Measurements from ENCODE around the gene CCDC63. TPM values are rescaled to one million over a fixed set of nuclear protein-coding genes. Genes with fewer than 3 reads are reported as not detected.
"Not testable (repeated sequence)": the region's sequence is repeated elsewhere in the genome, so short reads cannot be mapped to it uniquely, and the experiment has no call there.

CCDC63 gene
- total RNA-seq, 4 donors from 2014 or later, result not detected

GRCh38 chr12:110940296-110940695 lies 93.5 kb downstream of the CCDC63 start:
- WGBS, 2 donors, result 72 to 85% methylated on average over 4 of the region's 4 CpGs

GRCh38 chr12:110940933-110941332 lies 94.1 kb downstream of the CCDC63 start:
- Histone ChIP-seq H3K36me3 (no peaks in the 10 kb centered on the region), H3K4me3 (no peak overlapping the region), H3K9me3 (peaks cover 0 to 7% (median 6%) of the 10 kb centered on the region in 3 donors), H3K27me3 (peaks cover 0 to 49% (median 0%) of the 10 kb centered on the region in 4 donors), H3K27ac (no peak overlapping the region), H3K4me1 (peaks cover 0 to 13% (median 0%) of the 10 kb centered on the region in 3 donors)
- intact Hi-C loops (cut with DNase I), result no loop called here
- WGBS, 2 donors, result 60% methylated on average over 2 of the region's 7 CpGs; no CpG with 5 or more reads in 1 of the 2 donors
- no peak for DNase-seq
- TF ChIP-seq CTCF (IDR thresholded peaks at IDR 0.05) (no peak), POLR2A (IDR thresholded peaks at IDR 0.05) (no peak)

More at GRCh38 chr12:110940296-110940695, 93.5 kb downstream of the CCDC63 start:
- H3K27ac ChIP-seq, result no peak overlapping the region
- H3K4me3 ChIP-seq, result no peak overlapping the region
- no peak for TF ChIP-seq POLR2A (IDR thresholded peaks at IDR 0.05)
- H3K27me3 ChIP-seq, result peaks cover 0 to 55% (median 0%) of the 10 kb centered on the region in 4 donors
- intact Hi-C loops (cut with DNase I), result no loop called here
- no peak for DNase-seq
- peaks cover 0 to 16% (median 0%) of the 10 kb centered on the region in 3 donors for H3K4me1 ChIP-seq
- peaks cover 0 to under 1% (median 0%) of the 10 kb centered on the region in 3 donors for H3K9me3 ChIP-seq
- H3K36me3 ChIP-seq, result no peaks in the 10 kb centered on the region

GRCh38 chr12:110941391-110941790 lies 94.6 kb downstream of the CCDC63 start:
- Histone ChIP-seq H3K27me3 (peaks cover 0 to 44% (median 0%) of the 10 kb centered on the region in 4 donors), H3K27ac (no peak overlapping the region), H3K4me1 (peaks cover 0 to 8% (median 0%) of the 10 kb centered on the region in 3 donors), H3K36me3 (no peaks in the 10 kb centered on the region), H3K9me3 (peaks cover 0 to 12% (median 10%) of the 10 kb centered on the region in 3 donors), H3K4me3 (no peak overlapping the region)
- no peak for DNase-seq
- TF ChIP-seq CTCF (IDR thresholded peaks at IDR 0.05) (no peak), POLR2A (IDR thresholded peaks at IDR 0.05) (no peak)
- WGBS, 2 donors, result 82 to 90% methylated on average over 5 to 6 of the region's 6 CpGs
- intact Hi-C loops (cut with DNase I), result no loop called here

- TF ChIP-seq POLR2A (IDR thresholded peaks at IDR 0.05) (no peak), CTCF (IDR thresholded peaks at IDR 0.05) (no peak)
- H3K36me3 ChIP-seq, result no peaks in the 10 kb centered on the region
- no peak for DNase-seq
- H3K27me3 ChIP-seq, result peaks cover 0 to 28% (median 0%) of the 10 kb centered on the region in 4 donors
- peaks cover 0 to 27% (median 15%) of the 10 kb centered on the region in 3 donors for H3K9me3 ChIP-seq
- intact Hi-C loops (cut with DNase I), result no loop called here
- H3K27ac ChIP-seq, result no peak overlapping the region
- WGBS, 2 donors, result 44 to 54% methylated on average over 2 of the region's 2 CpGs
- no peak overlapping the region for H3K4me3 ChIP-seq
- no peaks in the 10 kb centered on the region for H3K4me1 ChIP-seq
Observed at GRCh38 chr12:110943373-110943772, 96.6 kb downstream of the CCDC63 start.

- H3K27me3 ChIP-seq, result peaks cover 0 to 2% (median 0%) of the 10 kb centered on the region in 4 donors
- H3K36me3 ChIP-seq, result no peaks in the 10 kb centered on the region
- H3K9me3 ChIP-seq, result peaks cover 0 to 27% (median 15%) of the 10 kb centered on the region in 3 donors
- H3K27ac ChIP-seq, result no peak overlapping the region
- no peak for TF ChIP-seq CTCF (IDR thresholded peaks at IDR 0.05)
- no peak for TF ChIP-seq POLR2A (IDR thresholded peaks at IDR 0.05)
- intact Hi-C loops (cut with DNase I), result no loop called here
- WGBS, 2 donors, result 42 to 57% methylated on average over 2 of the region's 2 CpGs
- H3K4me3 ChIP-seq, result no peak overlapping the region
- no peak for DNase-seq
- no peaks in the 10 kb centered on the region for H3K4me1 ChIP-seq
Observed at GRCh38 chr12:110948041-110948440, 101.3 kb downstream of the CCDC63 start.

GRCh38 chr12:110950466-110950865 lies 103.7 kb downstream of the CCDC63 start:
- H3K27me3 ChIP-seq; intact Hi-C loops (cut with DNase I); H3K4me3 ChIP-seq; H3K4me1 ChIP-seq; H3K27ac ChIP-seq; DNase-seq; H3K36me3 ChIP-seq: not testable (repeated sequence)
- no CpG with 5 or more reads among the region's 31 CpGs for WGBS, 2 donors
- H3K9me3 ChIP-seq, result peaks cover 0 to 25% (median 14%) of the 10 kb centered on the region in 3 donors

- DNase-seq; H3K27ac ChIP-seq; H3K27me3 ChIP-seq; intact Hi-C loops (cut with DNase I); H3K36me3 ChIP-seq; H3K4me3 ChIP-seq; H3K4me1 ChIP-seq: not testable (repeated sequence)
- H3K9me3 ChIP-seq, result peaks cover 0 to 21% (median 10%) of the 10 kb centered on the region in 3 donors
- WGBS, 2 donors, result no CpG with 5 or more reads among the region's 31 CpGs
Observed at GRCh38 chr12:110950867-110951266, 104.1 kb downstream of the CCDC63 start.
